SU-DHL-6 (cell line): Measurements from ENCODE around the gene LOXHD1.

ENCODE experiments used
- H2AFZ ChIP-seq: fragments of 200-600 bp; sonication (generic); 2 replicates; pipeline ENCODE4 v1.6.1; 2014; ENCODE audit warnings: low read depth, mild to moderate bottlenecking, moderate library complexity, mixed read lengths, antibody characterized with exemption, low read length; ENCODE audit not compliant: severe bottlenecking
- H3F3A ChIP-seq: fragments of 200-600 bp; shearing (Covaris generic); 2 replicates; pipeline ENCODE4 v1.6.0; 2016; ENCODE audit warnings: antibody characterized with exemption, mild to moderate bottlenecking; ENCODE audit not compliant: insufficient read depth
- H3K27ac ChIP-seq: fragments of 200-600 bp; sonication (generic); 2 replicates; pipeline ENCODE4 v1.5.1; 2016; ENCODE audit warnings: low read depth, mild to moderate bottlenecking, low read length, moderate library complexity, mixed read lengths
- H3K27me3 ChIP-seq: fragments of 200-600 bp; sonication (generic), shearing (Covaris generic); 2 replicates; pipeline ENCODE4 v1.6.0; 2014; ENCODE audit warnings: mild to moderate bottlenecking, low read length
- H3K36me3 ChIP-seq: fragments of 200-600 bp; sonication (generic); 2 replicates; pipeline ENCODE4 v1.6.1; 2014; ENCODE audit warnings: mild to moderate bottlenecking, low read length, mixed read lengths
- H3K4me2 ChIP-seq: fragments of 300-600, 200-600 bp; shearing (Covaris generic), sonication (generic); 2 replicates; pipeline ENCODE4 v1.6.0; 2014; ENCODE audit warnings: low read length, low read depth, mild to moderate bottlenecking; ENCODE audit not compliant: poor library complexity, severe bottlenecking
- H3K4me3 ChIP-seq: fragments of 200-600 bp; sonication (generic); 2 replicates; pipeline ENCODE4 v1.5.1; 2014; ENCODE audit warnings: antibody characterized with exemption, low read length, mild to moderate bottlenecking, mixed read lengths; ENCODE audit not compliant: insufficient read depth, poor library complexity, severe bottlenecking
- H3K79me2 ChIP-seq: fragments of 200-600 bp; sonication (generic); 2 replicates; pipeline ENCODE4 v1.6.1; 2014; ENCODE audit warnings: mild to moderate bottlenecking, low read length, moderate library complexity; ENCODE audit not compliant: insufficient read depth
- H3K9ac ChIP-seq: fragments of 200-600 bp; sonication (generic); 2 replicates; pipeline ENCODE4 v1.7.0; 2014; ENCODE audit warnings: mild to moderate bottlenecking, low read length
- H3K9me2 ChIP-seq: fragments of 200-600 bp; sonication (generic); replicated peaks from 2 replicates; pipeline ENCODE4 v1.6.1; 2014; ENCODE audit warnings: low read length; ENCODE audit not compliant: insufficient read depth
- H3K9me3 ChIP-seq: fragments of 200-600 bp; sonication (generic); 2 replicates; pipeline ENCODE4 v1.6.1; 2014; ENCODE audit warnings: low read length, mixed read lengths; ENCODE audit not compliant: insufficient read depth
- H4K20me1 ChIP-seq: fragments of 200-600 bp; sonication (generic); 2 replicates; pipeline ENCODE4 v1.6.1; 2014; ENCODE audit warnings: low read depth, mild to moderate bottlenecking, antibody characterized with exemption, low read length, moderate library complexity, mixed read lengths
- EZH2phosphoT487 ChIP-seq: fragments of 200-600 bp; sonication (generic), shearing (Covaris generic); conservative IDR thresholded peaks from 2 replicates; pipeline ENCODE4 v1.6.1; 2018; ENCODE audit warnings: mild to moderate bottlenecking, antibody characterized with exemption, low read length, moderate library complexity, mixed read lengths
- TF ChIP-seq, protein P1 (sequence below): fragments of 200-600 bp; sonication (generic); IDR thresholded peaks from one replicate; pipeline ENCODE4 v1.5.1; 2017; ENCODE audit warnings: antibody characterized with exemption, mild to moderate bottlenecking, low read length, moderate library complexity; ENCODE audit not compliant: insufficient read depth, poor library complexity, severe bottlenecking

LOXHD1 gene

DNA sequence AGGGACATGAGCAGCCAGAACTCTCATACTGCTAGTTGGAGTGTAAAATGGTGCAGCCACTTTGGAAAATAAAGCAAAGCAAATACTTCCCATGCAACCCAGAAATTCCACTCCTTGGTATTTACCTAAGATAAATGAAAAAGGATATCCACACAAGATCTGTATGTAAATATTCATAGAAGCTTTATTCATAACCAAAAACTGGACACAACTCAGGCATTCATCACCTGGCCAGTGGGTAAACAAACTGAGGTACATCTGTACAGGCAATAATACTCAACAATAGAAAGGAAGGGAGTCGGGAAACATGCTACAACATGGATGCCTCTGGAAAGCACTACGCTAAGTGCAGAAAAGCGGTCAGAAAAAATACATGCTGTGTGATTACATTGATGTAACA is 2.5 kb upstream of the LOXHD1 start:
- H3K27me3 ChIP-seq = no peaks in the 10 kb centered on the region
- H3K9ac ChIP-seq = no peak overlapping the region
- no peak overlapping the region for H3K27ac ChIP-seq
- H4K20me1 ChIP-seq = no peaks in the 10 kb centered on the region
- no peaks in the 10 kb centered on the region for H3K79me2 ChIP-seq
- H3K9me2 ChIP-seq = no peaks in the 10 kb centered on the region
- no peaks in the 10 kb centered on the region for H3K9me3 ChIP-seq
- no peak overlapping the region for H3K4me3 ChIP-seq
- H2AFZ ChIP-seq = no peak overlapping the region
- no peak overlapping the region for H3K4me2 ChIP-seq
- TF ChIP-seq, protein P1, sequence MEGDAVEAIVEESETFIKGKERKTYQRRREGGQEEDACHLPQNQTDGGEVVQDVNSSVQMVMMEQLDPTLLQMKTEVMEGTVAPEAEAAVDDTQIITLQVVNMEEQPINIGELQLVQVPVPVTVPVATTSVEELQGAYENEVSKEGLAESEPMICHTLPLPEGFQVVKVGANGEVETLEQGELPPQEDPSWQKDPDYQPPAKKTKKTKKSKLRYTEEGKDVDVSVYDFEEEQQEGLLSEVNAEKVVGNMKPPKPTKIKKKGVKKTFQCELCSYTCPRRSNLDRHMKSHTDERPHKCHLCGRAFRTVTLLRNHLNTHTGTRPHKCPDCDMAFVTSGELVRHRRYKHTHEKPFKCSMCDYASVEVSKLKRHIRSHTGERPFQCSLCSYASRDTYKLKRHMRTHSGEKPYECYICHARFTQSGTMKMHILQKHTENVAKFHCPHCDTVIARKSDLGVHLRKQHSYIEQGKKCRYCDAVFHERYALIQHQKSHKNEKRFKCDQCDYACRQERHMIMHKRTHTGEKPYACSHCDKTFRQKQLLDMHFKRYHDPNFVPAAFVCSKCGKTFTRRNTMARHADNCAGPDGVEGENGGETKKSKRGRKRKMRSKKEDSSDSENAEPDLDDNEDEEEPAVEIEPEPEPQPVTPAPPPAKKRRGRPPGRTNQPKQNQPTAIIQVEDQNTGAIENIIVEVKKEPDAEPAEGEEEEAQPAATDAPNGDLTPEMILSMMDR = no peak
- TF ChIP-seq EZH2phosphoT487 = no peak
- no peaks in the 10 kb centered on the region for H3F3A ChIP-seq
- no peaks in the 10 kb centered on the region for H3K36me3 ChIP-seq

DNA sequence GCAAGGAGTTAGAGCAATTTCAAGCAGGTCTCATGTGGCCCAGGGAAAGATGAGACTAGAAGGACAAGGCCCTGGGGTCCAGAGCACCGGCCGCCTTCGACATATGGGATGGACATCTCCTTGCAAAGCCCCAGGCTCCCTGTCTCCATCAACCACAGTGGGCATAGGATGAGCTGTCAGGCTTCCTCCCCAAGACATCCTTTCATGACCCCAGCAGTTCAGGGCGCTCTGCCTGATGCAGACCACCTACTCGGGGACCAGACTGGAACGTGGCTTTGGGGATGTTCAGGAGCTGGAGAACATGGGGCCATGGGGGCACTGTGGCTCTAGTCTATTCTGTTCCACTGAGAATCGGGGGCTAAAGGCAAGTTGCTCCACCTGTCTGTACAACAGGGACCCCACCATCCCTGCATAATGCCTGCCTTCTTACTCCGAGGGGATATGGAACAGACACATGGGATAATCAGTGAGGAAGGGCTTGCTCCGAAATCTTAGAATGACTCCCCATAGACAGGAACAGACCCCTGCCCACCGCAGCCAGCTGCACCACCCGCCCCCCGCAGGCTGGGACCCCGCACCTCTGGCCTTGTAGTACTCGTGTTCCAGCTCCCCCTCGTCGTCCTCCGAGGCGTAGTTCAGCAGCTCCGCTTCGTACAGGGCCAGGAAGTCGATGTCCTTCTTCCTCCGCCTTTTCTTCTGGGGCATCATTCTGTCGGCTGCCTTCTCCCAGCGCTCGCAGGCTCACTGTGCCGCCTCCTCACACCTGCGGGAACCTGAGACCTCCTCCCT is 500 bp downstream of the LOXHD1 start:
- Histone ChIP-seq H3K9me3 (no peaks in the 10 kb centered on the region), H3K4me3 (no peak overlapping the region), H3K79me2 (no peaks in the 10 kb centered on the region), H3K36me3 (no peaks in the 10 kb centered on the region), H3K4me2 (no peak overlapping the region), H4K20me1 (no peaks in the 10 kb centered on the region), H3F3A (no peaks in the 10 kb centered on the region), H3K27ac (no peak overlapping the region), H3K27me3 (no peaks in the 10 kb centered on the region), H2AFZ (no peak overlapping the region), H3K9me2 (no peaks in the 10 kb centered on the region), H3K9ac (no peak overlapping the region)
- TF ChIP-seq, protein P1 = no peak
- TF ChIP-seq EZH2phosphoT487 = no peak

DNA sequence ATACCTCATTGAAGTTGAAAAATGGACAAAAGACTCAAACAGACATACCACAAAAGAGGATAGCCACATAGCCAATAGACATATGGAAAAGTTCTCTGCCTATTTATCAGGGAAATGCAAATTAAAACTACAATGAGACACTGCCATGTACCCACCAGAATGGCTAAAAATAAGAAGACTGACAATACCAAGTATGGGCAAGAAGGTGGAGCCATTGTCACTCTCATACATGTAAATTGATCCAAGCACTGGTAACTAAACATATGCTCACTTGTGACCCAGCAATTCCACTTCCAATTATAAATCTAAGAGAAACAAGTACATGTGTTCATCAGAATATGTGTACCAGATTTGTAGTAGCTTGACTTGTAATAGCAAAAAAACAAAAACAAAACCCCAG is 4.6 kb downstream of the LOXHD1 start:
- Histone ChIP-seq H3K27me3 (no peaks in the 10 kb centered on the region), H3K9me3 (no peaks in the 10 kb centered on the region), H3F3A (no peaks in the 10 kb centered on the region), H4K20me1 (no peaks in the 10 kb centered on the region), H3K9ac (no peak overlapping the region), H3K9me2 (no peaks in the 10 kb centered on the region), H3K4me3 (no peak overlapping the region), H3K36me3 (no peaks in the 10 kb centered on the region), H2AFZ (no peak overlapping the region), H3K27ac (no peak overlapping the region), H3K79me2 (no peaks in the 10 kb centered on the region), H3K4me2 (no peak overlapping the region)
- TF ChIP-seq, protein P1 = no peak
- TF ChIP-seq EZH2phosphoT487 = no peak
